NT2/D1 (cell line): Measurements from ENCODE around the gene KDM4B.

Source experiments
- DNase-seq: peaks from one replicate; pipeline ENCODE4 v3.0.0-alpha.2; 2011; ENCODE audit warnings: low read depth, low spot score
- H3K27me3 ChIP-seq: 2 replicates; pipeline ENCODE4 v1.6.0; 2011; ENCODE audit warnings: mild to moderate bottlenecking; ENCODE audit not compliant: insufficient read length, insufficient read depth
- H3K36me3 ChIP-seq: 2 replicates; pipeline ENCODE4 v1.6.1; 2011; ENCODE audit warnings: mild to moderate bottlenecking, low read length, mixed read lengths; ENCODE audit not compliant: insufficient read depth, insufficient read length
- H3K4me1 ChIP-seq: 2 replicates; pipeline ENCODE4 v1.5.1; 2011; ENCODE audit not compliant: insufficient read depth, insufficient read length
- H3K4me3 ChIP-seq: 2 replicates; pipeline ENCODE4 v1.5.1; 2011; ENCODE audit warnings: low read depth; ENCODE audit not compliant: insufficient read length
- H3K9ac ChIP-seq: 2 replicates; pipeline ENCODE4 v1.6.0; 2011; ENCODE audit warnings: low read depth; ENCODE audit not compliant: insufficient read length
- H3K9me3 ChIP-seq: 2 replicates; pipeline ENCODE4 v1.5.1; 2011; ENCODE audit warnings: mild to moderate bottlenecking, low read length; ENCODE audit not compliant: insufficient read depth
- SUZ12 ChIP-seq: IDR thresholded peaks from 2 replicates; pipeline ENCODE4 v1.6.1; 2011; ENCODE audit not compliant: insufficient read length, insufficient read depth; ENCODE audit errors: extremely low read depth
- YY1 ChIP-seq: IDR thresholded peaks from 2 replicates; pipeline ENCODE4 v1.6.1; 2011; ENCODE audit not compliant: insufficient read length, insufficient read depth
- ZNF274 ChIP-seq: IDR thresholded peaks from 2 replicates; pipeline ENCODE4 v1.6.1; 2011; ENCODE audit warnings: mild to moderate bottlenecking, low read depth, low read length

KDM4B gene

GRCh38 chr19:4955274-4955673 lies 13.6 kb upstream of the KDM4B start:
- Histone ChIP-seq H3K9me3 (no peaks in the 10 kb centered on the region), H3K27me3 (no peaks in the 10 kb centered on the region), H3K4me1 (no peaks in the 10 kb centered on the region), H3K9ac (no peak overlapping the region), H3K36me3 (peaks cover 90% of the 10 kb centered on the region), H3K4me3 (no peak overlapping the region)
- no peak for DNase-seq
- TF ChIP-seq ZNF274: no peak
- TF ChIP-seq SUZ12: no peak
- TF ChIP-seq YY1: no peak

- Histone ChIP-seq H3K9ac (no peak overlapping the region), H3K4me1 (no peaks in the 10 kb centered on the region), H3K9me3 (no peaks in the 10 kb centered on the region), H3K4me3 (no peak overlapping the region), H3K27me3 (no peaks in the 10 kb centered on the region), H3K36me3 (peaks cover 81% of the 10 kb centered on the region)
- no peak for DNase-seq
- TF ChIP-seq ZNF274: no peak
- no peak for TF ChIP-seq YY1
- no peak for TF ChIP-seq SUZ12
These were observed 10.9 kb upstream of the KDM4B start for GRCh38 chr19:4957981-4958380.

GRCh38 chr19:4962085-4962619 lies 6.8 kb upstream of the KDM4B start:
- Histone ChIP-seq H3K4me1 (no peaks in the 10 kb centered on the region), H3K36me3 (peaks cover 54% of the 10 kb centered on the region), H3K27me3 (no peaks in the 10 kb centered on the region), H3K9me3 (no peaks in the 10 kb centered on the region), H3K9ac (no peak overlapping the region), H3K4me3 (no peak overlapping the region)
- TF ChIP-seq YY1: no peak
- no peak for TF ChIP-seq ZNF274
- TF ChIP-seq SUZ12: no peak
- DNase-seq: no peak

- Histone ChIP-seq H3K36me3 (peaks cover 29% of the 10 kb centered on the region), H3K27me3 (peaks cover 5% of the 10 kb centered on the region), H3K9ac (no peak overlapping the region), H3K4me3 (no peak overlapping the region), H3K4me1 (peaks cover under 1% of the 10 kb centered on the region), H3K9me3 (no peaks in the 10 kb centered on the region)
- DNase-seq: no peak
- TF ChIP-seq YY1 (no peak), ZNF274 (no peak), SUZ12 (no peak)
These were observed 3.9 kb upstream of the KDM4B start for GRCh38 chr19:4965061-4965460.

GRCh38 chr19:4966591-4966990 lies 2.3 kb upstream of the KDM4B start:
- Histone ChIP-seq H3K9ac (no peak overlapping the region), H3K36me3 (peaks cover 21% of the 10 kb centered on the region), H3K4me3 (no peak overlapping the region), H3K27me3 (peaks cover 5% of the 10 kb centered on the region), H3K4me1 (peaks cover 11% of the 10 kb centered on the region), H3K9me3 (no peaks in the 10 kb centered on the region)
- TF ChIP-seq YY1 (no peak), ZNF274 (no peak), SUZ12 (no peak)
- no peak for DNase-seq

DNA sequence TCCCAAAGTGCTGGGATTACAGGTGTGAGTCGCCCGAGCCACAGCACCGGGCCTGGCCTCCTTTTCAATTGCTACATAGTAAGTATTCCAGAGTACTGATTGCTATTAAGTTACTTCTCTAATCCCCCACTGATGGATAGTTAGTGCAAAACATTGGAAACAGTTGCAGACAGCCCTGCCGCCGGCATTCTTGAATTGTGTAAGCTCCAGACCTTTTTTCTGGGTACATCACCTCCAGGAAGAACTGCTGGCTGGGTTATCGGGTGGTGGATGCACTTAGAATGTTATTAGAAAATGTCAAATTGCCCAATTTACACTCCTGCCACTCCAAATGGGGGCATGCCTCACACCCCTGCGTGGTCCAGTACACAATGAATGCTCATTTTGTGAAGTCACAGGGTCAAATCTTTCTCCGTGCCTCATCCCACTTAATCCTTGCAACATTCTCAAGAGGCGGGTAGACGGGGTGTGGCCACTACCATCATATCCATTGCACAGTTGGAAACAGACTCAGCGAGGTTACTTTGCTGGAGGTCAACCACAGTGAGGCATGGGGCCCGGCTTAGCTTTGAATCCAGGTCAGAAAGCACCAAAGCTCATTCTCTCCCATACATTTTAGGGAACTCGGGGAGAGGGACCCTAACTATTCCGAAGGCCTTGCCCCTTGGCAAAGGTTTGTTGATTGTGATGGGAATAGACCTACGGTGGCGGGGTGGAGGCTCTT lies 1.0 kb upstream of the KDM4B start:
- H3K36me3 ChIP-seq: peaks cover 12% of the 10 kb centered on the region

DNA sequence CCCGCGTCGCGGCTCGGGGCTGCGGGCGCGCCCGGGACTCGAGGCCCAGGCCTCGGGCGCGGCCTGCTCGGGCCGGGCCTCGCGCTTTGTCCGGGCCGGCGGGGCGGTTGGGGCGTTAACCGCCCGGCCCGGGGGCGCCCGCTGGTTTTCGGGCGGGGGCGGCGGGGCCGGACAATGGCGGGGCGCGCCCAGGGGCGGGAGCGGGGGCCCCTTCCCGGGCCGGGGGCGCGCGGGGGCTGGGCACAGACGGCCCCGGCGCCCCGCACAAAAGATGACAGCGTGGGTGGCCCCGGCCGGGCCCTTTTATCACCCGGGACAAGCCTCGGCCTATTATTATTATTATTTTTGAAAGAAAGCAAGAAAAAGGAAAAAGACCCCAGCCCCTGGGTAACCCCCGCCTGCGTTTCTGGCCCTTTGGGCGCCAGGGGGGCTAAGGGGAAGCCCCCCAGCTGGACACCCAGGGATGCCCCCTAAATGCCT lies 419 bp downstream of the KDM4B start:
- Histone ChIP-seq H3K27me3 (peaks cover 5% of the 10 kb centered on the region), H3K36me3 (peaks cover 2% of the 10 kb centered on the region), H3K9me3 (no peaks in the 10 kb centered on the region), H3K9ac (peak overlapping the region; percentile 79), H3K4me1 (peaks cover 20% of the 10 kb centered on the region), H3K4me3 (peak overlapping the region; percentile 60)
- no peak for DNase-seq
- TF ChIP-seq SUZ12: no peak
- no peak for TF ChIP-seq YY1
- TF ChIP-seq ZNF274: no peak

More for the DNA sequence above, 1.0 kb upstream of the KDM4B start:
- Histone ChIP-seq H3K4me3 (peak overlapping the region; percentile 47), H3K9me3 (no peaks in the 10 kb centered on the region), H3K9ac (peak overlapping the region; percentile 67), H3K4me1 (peaks cover 20% of the 10 kb centered on the region), H3K27me3 (peaks cover 5% of the 10 kb centered on the region)
- DNase-seq: no peak
- no peak for TF ChIP-seq ZNF274
- TF ChIP-seq YY1: no peak
- no peak for TF ChIP-seq SUZ12
